Neural cell (in vitro differentiated cells): ENCODE measurements around the gene PC. TPM values are rescaled to one million over a fixed set of nuclear protein-coding genes. Genes with fewer than 3 reads are reported as not detected.

Experiments
- H2AFZ ChIP-seq: fragments of 200-600, 300-800 bp; sonication (generic), shearing (Covaris generic); 2 replicates; pipeline ENCODE4 v1.6.0; 2014; ENCODE audit warnings: low read depth, mild to moderate bottlenecking, antibody characterized with exemption, low read length, moderate library complexity
- H3F3A ChIP-seq: fragments of 200-600 bp; shearing (Covaris generic); 2 replicates; pipeline ENCODE4 v1.6.1; 2016; ENCODE audit warnings: mild to moderate bottlenecking, moderate library complexity, mixed read lengths, antibody characterized with exemption, low read length; ENCODE audit not compliant: insufficient read depth, poor library complexity, severe bottlenecking
- H3K27ac ChIP-seq: fragments of 200-600, 300-800 bp; sonication (generic), shearing (Covaris generic); 2 replicates; pipeline ENCODE4 v1.5.1; 2014; ENCODE audit warnings: mild to moderate bottlenecking, low read length, moderate library complexity
- H3K27me3 ChIP-seq: fragments of 300-800, 200-600 bp; sonication (generic), shearing (Covaris generic); 2 replicates; pipeline ENCODE4 v1.6.0; 2014; ENCODE audit warnings: mild to moderate bottlenecking, low read depth, low read length, moderate library complexity; ENCODE audit not compliant: insufficient read depth
- H3K36me3 ChIP-seq: fragments of 300-800, 200-600 bp; sonication (generic), shearing (Covaris generic); 2 replicates; pipeline ENCODE4 v1.5.1; 2014; ENCODE audit warnings: mild to moderate bottlenecking, antibody characterized with exemption, low read length, moderate library complexity; ENCODE audit not compliant: insufficient read depth
- H3K4me2 ChIP-seq: fragments of 300-800, 200-600 bp; sonication (generic), shearing (Covaris generic); 2 replicates; pipeline ENCODE4 v1.6.0; 2014; ENCODE audit warnings: mild to moderate bottlenecking, low read length
- H3K4me3 ChIP-seq: fragments of 300-800, 200-600 bp; sonication (generic), shearing (Covaris generic); 2 replicates; pipeline ENCODE4 v1.5.1; 2014; ENCODE audit warnings: mild to moderate bottlenecking, low read length, moderate library complexity
- H3K79me2 ChIP-seq: fragments of 200-600 bp; shearing (Covaris generic); replicated peaks from 2 replicates; pipeline ENCODE4 v1.6.0; 2014; ENCODE audit warnings: mild to moderate bottlenecking, low read length, moderate library complexity; ENCODE audit not compliant: insufficient read depth
- H3K9ac ChIP-seq: fragments of 300-800, 200-600 bp; sonication (generic), shearing (Covaris generic); 2 replicates; pipeline ENCODE4 v1.6.1; 2016; ENCODE audit warnings: mild to moderate bottlenecking, low read length, mixed read lengths
- H3K9me2 ChIP-seq: fragments of 200-600 bp; shearing (Covaris generic); 2 replicates; pipeline ENCODE4 v1.6.1; 2016; ENCODE audit warnings: mild to moderate bottlenecking, low read length, mixed read lengths; ENCODE audit not compliant: insufficient read depth
- H3K9me3 ChIP-seq: fragments of 200-600, 300-800 bp; sonication (generic), shearing (Covaris generic); 2 replicates; pipeline ENCODE4 v1.6.1; 2016; ENCODE audit warnings: mild to moderate bottlenecking, mixed run types, low read length, moderate library complexity, mixed read lengths
- H4K20me1 ChIP-seq: fragments of 200-600 bp; shearing (Covaris generic); 2 replicates; pipeline ENCODE4 v1.6.1; 2016; ENCODE audit warnings: mild to moderate bottlenecking, mixed run types; ENCODE audit not compliant: insufficient read depth
- EP300 ChIP-seq: fragments of 450-650 bp; conservative IDR thresholded peaks from 2 replicates; pipeline ENCODE4 v1.6.1; 2014; ENCODE audit warnings: antibody characterized with exemption, mild to moderate bottlenecking, moderate library complexity; ENCODE audit not compliant: poor library complexity, severe bottlenecking
- EZH2 ChIP-seq: fragments of 200-600, 300-800 bp; shearing (Covaris generic), sonication (generic); IDR thresholded peaks from 2 replicates; pipeline ENCODE4 v1.6.1; 2014; ENCODE audit warnings: antibody characterized with exemption, low read length, borderline replicate concordance, mild to moderate bottlenecking; ENCODE audit not compliant: insufficient read depth, poor library complexity, severe bottlenecking
- MXI1 ChIP-seq: fragments of 450-650 bp; conservative IDR thresholded peaks from 2 replicates; pipeline ENCODE4 v1.6.1; 2014; ENCODE audit warnings: antibody characterized with exemption, mild to moderate bottlenecking; ENCODE audit not compliant: poor library complexity, severe bottlenecking
- POLR2AphosphoS5 ChIP-seq: IDR thresholded peaks from 2 replicates; pipeline ENCODE4 v1.6.1; 2012
- RAD21 ChIP-seq: fragments of 450-650 bp; conservative IDR thresholded peaks from 2 replicates; pipeline ENCODE4 v1.6.1; 2014; ENCODE audit warnings: antibody characterized with exemption, mild to moderate bottlenecking, moderate library complexity
- SMC3 ChIP-seq: fragments of 450-650 bp; conservative IDR thresholded peaks from 2 replicates; pipeline ENCODE4 v1.6.1; 2014; ENCODE audit warnings: antibody characterized with exemption, mild to moderate bottlenecking, moderate library complexity; ENCODE audit not compliant: poor library complexity
- TAF1 ChIP-seq: IDR thresholded peaks from 2 replicates; pipeline ENCODE4 v1.6.1; 2012; ENCODE audit warnings: low read depth
- polyA plus RNA-seq: library from polyadenylated mRNA; depleted of rRNA; stranded (reverse); fragments of >200 nt; gene quantifications from 2 replicates; pipeline ENCODE4 v1.2.3, GENCODE V29; 2014
- TF ChIP-seq, protein P1 (sequence below): IDR thresholded peaks from 2 replicates; pipeline ENCODE4 v1.6.1; 2012; ENCODE audit warnings: borderline replicate concordance
- TF ChIP-seq, protein P2 (sequence below): fragments of 450-650 bp; IDR thresholded peaks from 2 replicates; pipeline ENCODE4 v1.5.1; 2014; ENCODE audit warnings: antibody characterized with exemption, mild to moderate bottlenecking, moderate library complexity; ENCODE audit not compliant: poor library complexity, severe bottlenecking

PC gene
- polyA plus RNA-seq, 1 donor from 2014 or later = 8.9 TPM

DNA sequence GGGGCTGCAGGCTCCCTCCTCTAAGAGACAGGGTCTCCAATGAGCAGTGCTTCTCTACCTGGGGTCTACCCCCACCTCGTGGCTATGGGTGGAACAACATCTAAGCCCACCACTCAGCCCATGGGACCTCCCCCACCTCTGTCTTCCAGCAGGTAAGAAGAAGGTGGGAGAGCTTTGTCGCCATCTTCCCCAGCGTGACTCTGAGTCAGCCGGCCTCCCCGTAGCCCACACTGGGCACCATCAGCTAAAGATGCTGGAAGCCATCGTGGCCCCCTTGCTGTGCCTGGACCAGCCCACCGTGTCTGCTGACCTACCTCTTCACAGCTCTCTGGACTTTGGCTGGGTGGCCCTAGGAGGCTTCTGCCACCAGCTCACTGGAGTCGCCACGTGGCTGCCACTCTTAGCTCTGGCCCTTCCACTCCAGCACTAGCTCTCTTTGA is 17.9 kb upstream of the PC start:
- H3K9me3 ChIP-seq = no peaks in the 10 kb centered on the region
- H3K9ac ChIP-seq = no peak overlapping the region
- H3K36me3 ChIP-seq = no peaks in the 10 kb centered on the region
- TF ChIP-seq SMC3 (peak; percentile 78), POLR2AphosphoS5 (no peak), EP300 (no peak), EZH2 (no peak), MXI1 (no peak), RAD21 (peak; percentile 85), TAF1 (no peak)
- TF ChIP-seq, protein P1, sequence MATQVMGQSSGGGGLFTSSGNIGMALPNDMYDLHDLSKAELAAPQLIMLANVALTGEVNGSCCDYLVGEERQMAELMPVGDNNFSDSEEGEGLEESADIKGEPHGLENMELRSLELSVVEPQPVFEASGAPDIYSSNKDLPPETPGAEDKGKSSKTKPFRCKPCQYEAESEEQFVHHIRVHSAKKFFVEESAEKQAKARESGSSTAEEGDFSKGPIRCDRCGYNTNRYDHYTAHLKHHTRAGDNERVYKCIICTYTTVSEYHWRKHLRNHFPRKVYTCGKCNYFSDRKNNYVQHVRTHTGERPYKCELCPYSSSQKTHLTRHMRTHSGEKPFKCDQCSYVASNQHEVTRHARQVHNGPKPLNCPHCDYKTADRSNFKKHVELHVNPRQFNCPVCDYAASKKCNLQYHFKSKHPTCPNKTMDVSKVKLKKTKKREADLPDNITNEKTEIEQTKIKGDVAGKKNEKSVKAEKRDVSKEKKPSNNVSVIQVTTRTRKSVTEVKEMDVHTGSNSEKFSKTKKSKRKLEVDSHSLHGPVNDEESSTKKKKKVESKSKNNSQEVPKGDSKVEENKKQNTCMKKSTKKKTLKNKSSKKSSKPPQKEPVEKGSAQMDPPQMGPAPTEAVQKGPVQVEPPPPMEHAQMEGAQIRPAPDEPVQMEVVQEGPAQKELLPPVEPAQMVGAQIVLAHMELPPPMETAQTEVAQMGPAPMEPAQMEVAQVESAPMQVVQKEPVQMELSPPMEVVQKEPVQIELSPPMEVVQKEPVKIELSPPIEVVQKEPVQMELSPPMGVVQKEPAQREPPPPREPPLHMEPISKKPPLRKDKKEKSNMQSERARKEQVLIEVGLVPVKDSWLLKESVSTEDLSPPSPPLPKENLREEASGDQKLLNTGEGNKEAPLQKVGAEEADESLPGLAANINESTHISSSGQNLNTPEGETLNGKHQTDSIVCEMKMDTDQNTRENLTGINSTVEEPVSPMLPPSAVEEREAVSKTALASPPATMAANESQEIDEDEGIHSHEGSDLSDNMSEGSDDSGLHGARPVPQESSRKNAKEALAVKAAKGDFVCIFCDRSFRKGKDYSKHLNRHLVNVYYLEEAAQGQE = no peak
- TF ChIP-seq, protein P2, sequence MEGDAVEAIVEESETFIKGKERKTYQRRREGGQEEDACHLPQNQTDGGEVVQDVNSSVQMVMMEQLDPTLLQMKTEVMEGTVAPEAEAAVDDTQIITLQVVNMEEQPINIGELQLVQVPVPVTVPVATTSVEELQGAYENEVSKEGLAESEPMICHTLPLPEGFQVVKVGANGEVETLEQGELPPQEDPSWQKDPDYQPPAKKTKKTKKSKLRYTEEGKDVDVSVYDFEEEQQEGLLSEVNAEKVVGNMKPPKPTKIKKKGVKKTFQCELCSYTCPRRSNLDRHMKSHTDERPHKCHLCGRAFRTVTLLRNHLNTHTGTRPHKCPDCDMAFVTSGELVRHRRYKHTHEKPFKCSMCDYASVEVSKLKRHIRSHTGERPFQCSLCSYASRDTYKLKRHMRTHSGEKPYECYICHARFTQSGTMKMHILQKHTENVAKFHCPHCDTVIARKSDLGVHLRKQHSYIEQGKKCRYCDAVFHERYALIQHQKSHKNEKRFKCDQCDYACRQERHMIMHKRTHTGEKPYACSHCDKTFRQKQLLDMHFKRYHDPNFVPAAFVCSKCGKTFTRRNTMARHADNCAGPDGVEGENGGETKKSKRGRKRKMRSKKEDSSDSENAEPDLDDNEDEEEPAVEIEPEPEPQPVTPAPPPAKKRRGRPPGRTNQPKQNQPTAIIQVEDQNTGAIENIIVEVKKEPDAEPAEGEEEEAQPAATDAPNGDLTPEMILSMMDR = peak; percentile 85
- H3K4me2 ChIP-seq = no peak overlapping the region
- H3K27me3 ChIP-seq = no peaks in the 10 kb centered on the region
- no peak overlapping the region for H2AFZ ChIP-seq
- H3K4me3 ChIP-seq = no peak overlapping the region
- H3K9me2 ChIP-seq = no peaks in the 10 kb centered on the region
- no peaks in the 10 kb centered on the region for H4K20me1 ChIP-seq
- H3F3A ChIP-seq = no peaks in the 10 kb centered on the region
- H3K79me2 ChIP-seq = no peaks in the 10 kb centered on the region
- H3K27ac ChIP-seq = no peak overlapping the region

DNA sequence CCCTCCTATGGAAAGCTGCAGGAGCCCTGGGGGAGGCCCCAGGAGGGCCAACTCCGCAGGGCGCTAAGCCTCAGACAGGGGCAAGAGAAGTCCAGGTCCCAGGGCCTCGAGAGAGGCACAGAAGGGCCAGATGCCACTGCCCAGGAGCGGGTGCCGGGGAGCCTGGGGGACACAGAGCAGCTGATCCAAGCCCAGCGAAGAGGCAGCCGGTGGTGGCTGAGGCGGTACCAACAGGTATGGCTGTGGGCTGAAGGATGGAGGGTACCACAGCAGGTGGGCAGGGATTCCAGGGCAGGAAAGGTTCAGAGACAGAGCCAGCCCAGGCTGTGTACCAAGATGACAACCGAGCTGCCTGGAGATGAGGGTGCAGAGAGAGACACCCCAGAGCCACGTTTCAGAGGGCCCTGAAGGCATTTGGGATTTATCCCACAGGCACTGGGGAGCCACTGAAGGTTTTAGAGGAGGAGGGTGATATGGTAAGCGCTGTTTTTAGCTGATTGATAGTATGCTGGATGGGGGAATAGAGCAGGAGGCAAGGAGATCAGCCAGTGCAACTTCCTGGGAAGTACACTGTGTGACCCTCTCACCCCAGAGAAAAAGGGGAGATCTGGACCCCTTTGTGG is 17.3 kb upstream of the PC start:
- Histone ChIP-seq H2AFZ (no peak overlapping the region), H4K20me1 (no peaks in the 10 kb centered on the region), H3K9me2 (no peaks in the 10 kb centered on the region), H3F3A (no peaks in the 10 kb centered on the region), H3K27me3 (no peaks in the 10 kb centered on the region), H3K4me3 (no peak overlapping the region), H3K9ac (no peak overlapping the region), H3K9me3 (no peaks in the 10 kb centered on the region), H3K79me2 (no peaks in the 10 kb centered on the region), H3K4me2 (no peak overlapping the region), H3K36me3 (no peaks in the 10 kb centered on the region), H3K27ac (no peak overlapping the region)
- TF ChIP-seq, protein P1 = no peak
